Gastrocnemius medialis (tissue), 4 donors: ENCODE measurements around the gene EGFL7. TPM values are rescaled to one million over a fixed set of nuclear protein-coding genes. Genes with fewer than 3 reads are reported as not detected.

Experiments used
- ATAC-seq, 2 donors: fragments of 150-250 bp; one replicate each; pipeline ENCODE4 v1.9.1; 2016
- DNase-seq, 2 donors: peaks; one replicate each; pipeline ENCODE4 v3.0.0-alpha.2; 2019
- H3K27ac ChIP-seq, 4 donors: fragments of 200-600 bp; sonication (generic); 1 replicate in 1 of 4; 2 replicates in 3 of 4; pipeline ENCODE4 v1.5.1; 2016 to 2018; ENCODE audit warnings: mild to moderate bottlenecking in 2 of 4, moderate library complexity in 1 of 4
- H3K27me3 ChIP-seq, 3 donors: fragments of 200-600 bp; sonication (generic) in 2 of 3; 1 replicate in 1 of 3; 2 replicates in 2 of 3; pipeline versions ENCODE4 v1.5.1 to v1.6.0; 2016 to 2019; ENCODE audit warnings: mild to moderate bottlenecking in 1 of 3, moderate library complexity in 1 of 3
- H3K36me3 ChIP-seq, 2 donors: fragments of 200-600 bp; sonication (generic) in 1 of 2; one replicate each; pipeline ENCODE4 v1.5.1; 2017 to 2018
- H3K4me1 ChIP-seq, 2 donors: fragments of 200-600 bp; sonication (generic) in 1 of 2; one replicate each; pipeline ENCODE4 v1.5.1; 2016 to 2017; ENCODE audit warnings: mild to moderate bottlenecking in 2 of 2
- H3K4me3 ChIP-seq, 4 donors: fragments of 200-600 bp; sonication (generic) in 3 of 4; 1 replicate in 1 of 4; 2 replicates in 3 of 4; pipeline ENCODE4 v1.5.1; 2016 to 2019; ENCODE audit warnings: mild to moderate bottlenecking in 2 of 4
- H3K9me3 ChIP-seq, 3 donors: fragments of 200-600 bp; sonication (generic) in 2 of 3; 1 replicate in 1 of 3; 2 replicates in 2 of 3; pipeline ENCODE4 v1.5.1; 2016 to 2019
- POLR2A ChIP-seq, 2 donors: fragments of 450-650 bp; IDR thresholded peaks; one replicate each; pipeline ENCODE4 v1.6.1; 2017; ENCODE audit warnings: antibody characterized with exemption in 2 of 2, mild to moderate bottlenecking in 2 of 2, moderate library complexity in 2 of 2
- in situ Hi-C, 4 donors: fragments of 200-750 bp; cut with MboI; loops; one replicate each; pipeline versions ENCODE4 v1.15.0 to v1.8.0; 2017; ENCODE audit warnings: low sequenced_read_pairs in 4 of 4
- intact Hi-C: fragments of 100-400 bp; cut with DNase I; formaldehyde crosslinking; loops from one replicate; pipeline ENCODE4 v1.15.1; 2023; ENCODE audit warnings: low total_unique reads
- total RNA-seq, 4 donors: library from RNA; depleted of rRNA; stranded (reverse); fragments of >200 nt; gene quantifications; one replicate each; pipeline versions ENCODE4 v1.1.0 to v1.2.3, GENCODE V29; 2016
- TF ChIP-seq, protein P1 (sequence below), 5 experiments: fragments of 450-650 bp in 3 of 5; fragments of 200-600 bp in 2 of 5; sonication (generic) in 2 of 5; IDR thresholded peaks in 4 of 5; conservative IDR thresholded peaks in 1 of 5; 1 replicate in 4 of 5; 2 replicates in 1 of 5; pipeline ENCODE4 v1.5.1; 2016 to 2019; ENCODE audit warnings: antibody characterized with exemption in 5 of 5, mild to moderate bottlenecking in 3 of 5, moderate library complexity in 3 of 5

EGFL7 gene
- total RNA-seq, 4 donors from 2014 or later: 37.4 to 74.7 (median 49.0) TPM

DNA sequence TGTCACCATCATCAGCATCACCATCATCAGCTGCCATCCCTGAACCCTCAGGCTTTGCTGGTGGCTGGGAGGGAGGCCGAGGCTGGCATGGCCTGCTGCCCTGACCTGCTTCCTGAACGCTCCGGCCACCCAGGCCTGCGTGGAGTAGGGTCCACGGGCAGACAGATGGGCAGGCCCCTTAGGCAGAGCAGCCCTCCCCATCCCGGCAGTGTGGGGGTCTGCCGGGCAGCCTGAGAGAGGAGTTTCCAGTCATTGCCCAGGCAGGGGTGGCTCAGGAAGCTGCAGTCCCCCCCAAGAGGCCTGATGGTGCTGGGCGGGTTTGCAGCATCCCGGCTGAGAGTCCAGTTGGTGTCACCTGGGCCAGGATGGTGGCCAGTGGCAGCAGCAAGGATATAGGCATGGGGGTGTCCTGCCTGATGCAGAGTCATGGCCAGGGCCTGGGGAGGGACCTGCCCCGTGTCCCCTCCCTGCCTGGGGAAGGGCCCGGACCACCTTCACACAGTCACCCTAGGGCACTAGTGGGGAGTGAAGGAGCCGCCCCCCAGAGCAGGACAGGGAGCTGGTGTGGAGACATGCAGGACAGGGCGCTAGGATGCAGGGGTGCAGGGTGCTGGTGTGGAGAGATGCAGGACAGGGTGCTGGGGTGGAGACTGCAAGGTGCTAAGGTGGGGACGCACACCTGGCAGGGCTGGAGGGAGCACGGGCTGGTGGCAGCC, 7.7 kb upstream of the EGFL7 start:
- Histone ChIP-seq H3K9me3 (no peaks in the 10 kb centered on the region), H3K4me3 (no peak overlapping the region), H3K27me3 (peaks cover 8 to 37% (median 16%) of the 10 kb centered on the region in 3 donors), H3K36me3 (no peaks in the 10 kb centered on the region), H3K27ac (peak overlapping the region; percentile 7 to 81 (median 78)), H3K4me1 (no peaks in the 10 kb centered on the region)
- intact Hi-C loops: no loop called here
- in situ Hi-C loops: no loop called here
- TF ChIP-seq, protein P1, sequence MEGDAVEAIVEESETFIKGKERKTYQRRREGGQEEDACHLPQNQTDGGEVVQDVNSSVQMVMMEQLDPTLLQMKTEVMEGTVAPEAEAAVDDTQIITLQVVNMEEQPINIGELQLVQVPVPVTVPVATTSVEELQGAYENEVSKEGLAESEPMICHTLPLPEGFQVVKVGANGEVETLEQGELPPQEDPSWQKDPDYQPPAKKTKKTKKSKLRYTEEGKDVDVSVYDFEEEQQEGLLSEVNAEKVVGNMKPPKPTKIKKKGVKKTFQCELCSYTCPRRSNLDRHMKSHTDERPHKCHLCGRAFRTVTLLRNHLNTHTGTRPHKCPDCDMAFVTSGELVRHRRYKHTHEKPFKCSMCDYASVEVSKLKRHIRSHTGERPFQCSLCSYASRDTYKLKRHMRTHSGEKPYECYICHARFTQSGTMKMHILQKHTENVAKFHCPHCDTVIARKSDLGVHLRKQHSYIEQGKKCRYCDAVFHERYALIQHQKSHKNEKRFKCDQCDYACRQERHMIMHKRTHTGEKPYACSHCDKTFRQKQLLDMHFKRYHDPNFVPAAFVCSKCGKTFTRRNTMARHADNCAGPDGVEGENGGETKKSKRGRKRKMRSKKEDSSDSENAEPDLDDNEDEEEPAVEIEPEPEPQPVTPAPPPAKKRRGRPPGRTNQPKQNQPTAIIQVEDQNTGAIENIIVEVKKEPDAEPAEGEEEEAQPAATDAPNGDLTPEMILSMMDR (IDR thresholded peaks at IDR 0.05 in 4 of 5, conservative IDR thresholded peaks at IDR 0.05 in 1 of 5): no peak
- TF ChIP-seq POLR2A (IDR thresholded peaks at IDR 0.05): no peak
- ATAC-seq (no peak), DNase-seq (no peak)

- Histone ChIP-seq H3K36me3 (no peaks in the 10 kb centered on the region), H3K27ac (peak overlapping the region; percentile 65 to 81 (median 80)), H3K4me1 (no peaks in the 10 kb centered on the region), H3K4me3 (peak overlapping the region in 1 of 4 donors; percentile 43), H3K27me3 (peaks cover 8 to 37% (median 16%) of the 10 kb centered on the region in 3 donors), H3K9me3 (no peaks in the 10 kb centered on the region)
- TF ChIP-seq POLR2A (IDR thresholded peaks at IDR 0.05): no peak
- TF ChIP-seq, protein P1 (IDR thresholded peaks at IDR 0.05 in 4 of 5, conservative IDR thresholded peaks at IDR 0.05 in 1 of 5): no peak
- intact Hi-C loops: no loop called here
- in situ Hi-C loops: no loop called here
- no peak for DNase-seq
- peak; percentile 50 to 58 for ATAC-seq
Observed at GRCh38 chr9:136655536-136656182, 7.1 kb upstream of the EGFL7 start.

- Histone ChIP-seq H3K4me1 (no peaks in the 10 kb centered on the region), H3K4me3 (peak overlapping the region; percentile 21 to 43 (median 31)), H3K27me3 (peaks cover 8 to 37% (median 16%) of the 10 kb centered on the region in 3 donors), H3K27ac (peak overlapping the region; percentile 65 to 81 (median 80)), H3K9me3 (no peaks in the 10 kb centered on the region), H3K36me3 (no peaks in the 10 kb centered on the region)
- in situ Hi-C loops: no loop called here
- ATAC-seq (peak in 1 of 2 donors; percentile 9), DNase-seq (no peak)
- no peak for TF ChIP-seq POLR2A (IDR thresholded peaks at IDR 0.05)
- TF ChIP-seq, protein P1 (IDR thresholded peaks at IDR 0.05 in 4 of 5, conservative IDR thresholded peaks at IDR 0.05 in 1 of 5): no peak
- intact Hi-C loops: no loop called here
Observed at GRCh38 chr9:136656183-136656738, 6.5 kb upstream of the EGFL7 start.

- peaks cover 8 to 37% (median 16%) of the 10 kb centered on the region in 3 donors for H3K27me3 ChIP-seq
- TF ChIP-seq POLR2A (IDR thresholded peaks at IDR 0.05): no peak
- TF ChIP-seq, protein P1 (IDR thresholded peaks at IDR 0.05 in 4 of 5, conservative IDR thresholded peaks at IDR 0.05 in 1 of 5): no peak
- DNase-seq: no peak
- no peaks in the 10 kb centered on the region for H3K4me1 ChIP-seq
- H3K9me3 ChIP-seq: no peaks in the 10 kb centered on the region
- in situ Hi-C loops: no loop called here
- peak overlapping the region; percentile 65 to 81 (median 80) for H3K27ac ChIP-seq
- H3K4me3 ChIP-seq: peak overlapping the region; percentile 21 to 62 (median 31)
- no peaks in the 10 kb centered on the region for H3K36me3 ChIP-seq
- no peak for ATAC-seq
- intact Hi-C loops: no loop called here
Observed at GRCh38 chr9:136656795-136657611, 5.7 kb upstream of the EGFL7 start.
